Pons (tissue), 1 donor: ENCODE measurements around the gene CHST1.

Experiments used
- DNase-seq: peaks from one replicate; pipeline ENCODE4 v3.0.0-alpha.2; 2016; ENCODE audit warnings: low spot score

The CHST1 gene, protein sequence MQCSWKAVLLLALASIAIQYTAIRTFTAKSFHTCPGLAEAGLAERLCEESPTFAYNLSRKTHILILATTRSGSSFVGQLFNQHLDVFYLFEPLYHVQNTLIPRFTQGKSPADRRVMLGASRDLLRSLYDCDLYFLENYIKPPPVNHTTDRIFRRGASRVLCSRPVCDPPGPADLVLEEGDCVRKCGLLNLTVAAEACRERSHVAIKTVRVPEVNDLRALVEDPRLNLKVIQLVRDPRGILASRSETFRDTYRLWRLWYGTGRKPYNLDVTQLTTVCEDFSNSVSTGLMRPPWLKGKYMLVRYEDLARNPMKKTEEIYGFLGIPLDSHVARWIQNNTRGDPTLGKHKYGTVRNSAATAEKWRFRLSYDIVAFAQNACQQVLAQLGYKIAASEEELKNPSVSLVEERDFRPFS

DNA sequence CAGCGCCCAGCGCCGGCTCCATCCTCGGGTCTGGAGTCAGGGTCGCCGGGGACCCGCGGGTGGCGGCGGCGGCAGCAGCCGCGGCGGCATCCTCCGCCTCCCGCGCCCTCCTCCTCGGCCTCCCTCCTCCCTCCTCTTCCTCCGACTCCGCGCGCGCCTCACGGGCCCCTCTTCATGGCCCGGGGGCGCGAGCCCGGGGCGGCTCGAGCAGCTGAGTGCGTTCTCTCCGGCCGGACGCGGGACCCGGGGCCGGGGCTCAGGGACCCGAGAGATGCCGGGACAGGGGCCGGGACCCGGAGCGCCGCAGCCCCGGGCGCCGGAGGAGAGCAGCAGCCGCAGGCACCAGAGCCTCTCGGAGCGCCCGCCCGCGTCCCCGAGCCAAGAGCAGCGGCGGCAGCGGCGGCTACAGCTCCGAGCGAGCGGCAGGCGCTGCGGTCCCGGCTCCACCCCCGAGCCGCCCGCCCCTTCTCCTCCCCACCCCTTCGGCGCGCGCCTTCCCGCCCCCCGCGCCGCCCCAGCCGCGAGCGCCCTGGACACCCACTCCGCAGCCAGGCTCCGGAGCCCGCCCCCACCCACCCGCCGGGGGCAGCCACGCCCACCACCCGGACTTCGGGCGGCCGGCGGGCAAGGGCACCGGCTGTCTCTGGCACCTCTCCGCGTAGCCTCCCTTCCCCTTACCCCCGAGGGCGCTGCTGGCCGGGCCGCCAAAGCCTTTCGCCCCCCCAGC is at the start of gene CHST1:
Gene CHST1, minus strand, starts transcription at position 417 of the 727 bp plus-strand sequence. CDS start 14,699 bp downstream, outside the sequence.
- DNase-seq = no peak

DNA sequence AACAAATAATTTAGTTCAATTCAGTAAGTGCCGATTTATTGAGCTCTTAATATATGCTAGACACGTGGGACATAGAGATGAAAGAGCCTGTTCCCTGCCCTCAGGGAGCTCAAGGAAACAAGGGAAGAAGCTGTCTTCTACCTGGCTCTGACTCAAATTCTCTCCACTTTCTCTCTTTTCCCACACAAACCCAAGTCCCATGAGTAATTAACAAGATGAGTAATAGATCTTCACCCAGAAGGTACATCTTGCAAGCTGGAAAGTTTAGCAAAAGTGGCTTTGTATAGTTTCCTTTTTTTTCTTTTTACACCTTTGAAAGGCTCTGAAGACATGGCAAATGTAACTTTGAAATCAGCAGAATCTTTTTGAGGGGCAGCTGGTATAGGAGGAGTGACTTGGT is 48.2 kb upstream of the CHST1 start:
- DNase-seq = no peak

DNA sequence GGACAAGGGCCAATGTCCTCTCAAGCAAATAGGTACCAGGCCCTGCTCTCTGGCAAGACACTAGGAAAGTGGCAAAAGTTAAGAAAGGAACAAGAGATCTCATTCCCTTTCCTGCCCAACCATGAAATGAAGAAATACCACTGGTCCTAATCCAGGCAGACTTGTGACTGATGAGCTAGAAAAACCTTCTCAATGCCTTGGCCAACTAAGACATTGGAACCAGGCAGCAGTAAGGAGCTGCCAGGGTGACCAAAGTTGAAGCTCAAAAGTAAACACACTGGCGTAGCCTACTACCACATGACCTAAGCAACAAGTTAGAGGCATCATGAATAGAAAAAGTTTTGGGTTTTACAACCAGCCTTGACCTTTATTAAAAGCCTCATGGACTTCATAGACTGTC is 45.1 kb upstream of the CHST1 start:
- DNase-seq = no peak

DNA sequence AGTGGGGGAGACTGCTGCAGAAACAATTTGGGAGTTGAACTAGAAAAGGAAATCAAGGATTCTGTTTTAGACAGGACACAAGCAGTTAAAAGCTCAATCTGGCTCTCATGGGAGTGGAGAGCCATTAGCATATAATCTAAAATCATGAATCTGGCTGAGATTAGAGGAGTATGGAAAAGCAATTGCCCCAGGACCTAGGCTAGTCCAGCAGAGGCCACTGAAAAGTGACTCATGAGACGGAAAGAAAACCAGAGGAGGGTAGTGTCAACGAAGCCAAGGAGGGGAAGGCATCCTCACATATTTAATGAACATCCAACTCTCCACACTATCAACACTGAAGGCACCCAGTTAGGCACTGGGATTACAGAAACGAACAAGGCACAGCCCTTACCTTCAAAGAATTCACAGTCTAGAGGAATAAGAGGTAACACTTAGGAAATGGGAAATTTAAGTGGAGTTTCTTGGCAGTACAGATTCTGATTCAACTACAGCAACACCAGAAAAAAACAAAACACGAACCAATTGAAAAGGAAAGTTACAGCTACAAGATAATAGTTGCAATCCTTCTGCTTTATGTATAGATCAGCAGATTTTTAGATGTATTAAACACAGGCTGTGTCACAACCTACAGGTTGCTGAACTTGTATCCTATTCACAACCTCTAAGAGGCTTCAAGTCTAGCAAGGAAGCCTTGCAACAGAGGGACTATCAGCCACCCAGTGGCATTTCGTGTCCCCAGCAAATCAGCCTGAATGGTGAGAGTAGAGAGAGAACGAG is 43.7 kb upstream of the CHST1 start:
- no peak for DNase-seq

DNA sequence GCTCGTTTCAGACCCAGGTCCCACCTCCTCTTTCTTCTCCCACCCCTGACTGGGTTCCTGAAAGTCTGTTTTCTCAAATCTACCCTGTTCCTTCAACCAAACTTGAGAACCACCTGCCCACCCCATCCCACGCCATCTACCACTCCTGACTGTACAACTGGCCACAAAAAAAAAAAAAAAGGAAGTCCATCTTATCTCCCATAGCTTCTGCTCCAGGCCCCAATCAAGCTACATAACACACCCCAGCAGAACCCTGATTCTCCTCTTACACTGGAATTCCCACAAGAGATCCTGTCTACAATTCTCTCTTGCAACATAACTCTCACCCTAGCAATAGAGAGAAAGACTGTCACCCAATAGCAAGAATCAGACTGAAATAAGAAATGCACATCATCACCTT is 39.2 kb upstream of the CHST1 start:
- DNase-seq = no peak

DNA sequence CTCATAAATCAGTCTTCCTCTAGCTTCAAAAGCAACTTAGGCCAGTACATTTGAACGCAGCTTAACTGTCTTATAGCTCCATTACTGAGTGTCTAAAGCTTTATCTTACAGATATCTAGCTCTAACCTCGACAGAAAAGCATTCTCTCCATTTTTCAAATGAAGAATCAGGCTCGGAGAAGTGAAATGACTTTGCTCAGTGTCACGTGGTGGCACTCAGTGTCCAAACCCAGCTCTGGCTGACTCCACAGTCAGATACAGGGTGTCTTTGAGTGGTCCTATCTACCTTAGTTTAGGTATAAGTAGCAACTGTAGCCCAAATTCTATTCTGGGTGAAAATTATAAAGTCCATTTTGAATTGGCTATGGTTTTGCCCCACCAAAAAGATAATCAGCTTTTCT is 38.7 kb upstream of the CHST1 start:
- no peak for DNase-seq

DNA sequence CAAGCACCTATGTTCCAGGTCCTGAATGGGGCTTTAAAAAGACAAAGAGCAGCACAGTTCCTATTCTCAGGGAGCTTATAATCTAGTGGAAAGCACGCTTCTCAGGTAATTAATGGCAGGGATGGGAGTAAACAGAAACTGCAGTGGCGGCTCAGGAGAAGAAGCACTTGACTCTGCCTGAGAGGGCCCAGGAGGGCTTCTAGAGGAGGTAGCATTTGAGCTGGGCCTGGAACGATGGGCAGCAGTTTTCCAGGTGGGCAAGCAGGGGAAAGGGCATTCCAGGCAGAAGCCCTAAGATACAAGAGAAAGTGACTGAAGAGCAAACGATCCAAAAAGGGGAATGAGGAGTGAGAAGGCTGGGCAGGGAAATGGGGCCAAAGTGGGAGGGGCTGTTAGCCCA is 37.1 kb upstream of the CHST1 start:
- DNase-seq = no peak

DNA sequence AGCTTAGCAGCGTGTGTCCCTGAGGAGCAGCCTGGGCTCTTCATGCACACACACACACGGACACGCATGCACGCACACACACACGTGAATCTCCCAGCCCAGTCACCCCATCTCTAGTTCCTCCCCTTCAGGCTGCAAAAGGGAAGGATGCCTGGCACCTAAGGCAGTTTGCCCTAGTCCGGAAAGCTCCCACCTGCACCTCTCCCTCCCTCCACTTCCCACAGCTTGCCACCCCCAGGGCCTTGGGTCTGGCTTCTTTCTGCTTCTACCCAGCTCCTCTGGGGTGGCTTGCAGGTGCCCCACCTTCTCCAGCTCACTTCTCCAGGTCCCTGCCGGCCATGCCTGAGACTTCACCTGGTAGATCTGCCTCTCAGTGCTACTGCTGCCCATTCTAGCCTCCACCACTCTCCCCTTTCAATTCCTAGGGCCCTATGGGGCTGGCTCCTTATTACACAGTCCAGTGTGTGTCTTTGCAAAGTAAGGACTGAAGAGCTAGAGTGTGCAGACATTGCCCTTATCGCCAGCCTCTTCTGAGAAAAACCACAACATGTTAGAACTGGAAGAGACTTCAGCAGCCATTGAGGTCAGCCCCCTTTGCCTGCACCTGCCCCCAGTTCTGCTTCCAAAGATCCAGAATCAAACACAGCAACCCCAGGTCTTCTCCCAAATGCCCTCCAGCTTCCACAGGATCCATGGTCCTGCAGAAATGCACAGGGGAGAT is 33.5 kb upstream of the CHST1 start:
- DNase-seq = no peak

DNA sequence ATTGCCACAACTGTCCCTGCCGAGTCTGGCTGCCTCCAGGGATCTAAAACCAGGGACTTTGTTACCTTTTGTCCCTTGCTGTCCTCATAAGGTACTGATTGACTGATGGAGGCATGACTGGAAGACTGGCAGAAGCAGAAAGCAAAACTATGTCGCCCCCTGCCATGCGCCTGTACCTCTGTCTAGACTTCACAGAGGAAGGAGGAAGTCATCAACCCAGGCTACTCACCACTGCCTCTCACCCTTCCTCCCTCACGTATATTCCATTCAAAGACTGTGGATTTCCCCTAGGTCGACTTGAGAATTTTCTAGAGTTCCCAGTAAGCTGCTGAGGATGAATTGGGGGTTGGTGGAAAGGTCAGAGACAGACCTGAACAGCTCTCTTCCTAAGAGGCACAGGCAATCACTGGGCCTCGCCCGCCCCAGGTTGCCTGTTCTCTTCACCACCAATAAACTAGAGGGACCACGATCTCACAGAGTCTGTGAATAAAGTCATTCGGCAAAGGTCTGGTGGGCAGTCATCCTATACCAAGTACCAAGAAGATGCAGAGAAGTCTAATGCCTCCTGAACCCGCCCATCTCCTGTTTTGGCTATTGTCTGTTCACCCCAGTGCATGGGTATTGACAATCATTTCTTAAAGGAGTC is 27.5 kb upstream of the CHST1 start:
- no peak for DNase-seq

DNA sequence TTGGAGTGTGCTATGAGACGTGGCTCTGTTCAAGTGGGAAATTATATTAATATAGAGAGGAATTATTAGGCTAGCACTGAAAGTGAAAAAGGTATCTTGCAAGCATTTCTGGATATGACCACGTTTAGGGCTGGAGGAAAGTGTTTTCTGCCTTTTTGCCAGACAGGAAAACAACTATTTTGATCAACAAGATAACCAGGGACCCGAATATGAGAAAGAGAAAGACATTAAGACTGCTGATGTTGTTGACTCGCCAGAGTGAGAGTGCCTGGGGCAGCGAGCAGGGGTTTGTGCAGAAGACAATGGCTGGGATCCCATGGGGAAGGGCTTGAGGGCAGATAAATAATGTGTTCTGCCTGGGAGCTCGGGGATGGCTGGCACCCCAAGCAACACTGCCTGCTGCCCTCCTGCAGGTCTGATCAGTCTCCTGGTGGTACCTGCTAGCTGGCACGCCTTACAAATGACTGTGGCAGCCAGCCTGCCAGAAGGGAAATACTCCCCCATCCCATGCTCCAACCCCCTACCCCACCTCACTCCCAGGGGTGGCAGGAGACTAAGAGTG is 23.1 kb upstream of the CHST1 start:
- DNase-seq = no peak

DNA sequence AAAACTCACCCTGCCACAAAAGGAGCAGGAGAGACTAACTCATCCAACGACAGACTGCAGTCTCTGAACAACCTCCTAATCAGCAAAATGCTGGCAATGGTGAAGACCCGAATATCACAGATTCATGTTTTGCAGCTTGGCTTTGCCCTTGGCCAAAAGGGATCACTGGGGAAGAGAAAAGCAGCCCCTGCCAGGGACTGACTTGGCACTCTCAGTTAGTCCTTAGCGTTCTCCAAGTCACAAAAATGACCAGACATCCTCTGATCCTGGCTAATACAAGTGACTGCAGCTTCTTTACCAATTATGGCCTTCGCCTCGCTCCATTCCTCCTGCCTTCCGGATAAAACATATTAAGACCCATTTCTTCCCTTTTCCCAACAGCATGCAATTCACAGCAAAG is 22.4 kb upstream of the CHST1 start:
- no peak for DNase-seq

DNA sequence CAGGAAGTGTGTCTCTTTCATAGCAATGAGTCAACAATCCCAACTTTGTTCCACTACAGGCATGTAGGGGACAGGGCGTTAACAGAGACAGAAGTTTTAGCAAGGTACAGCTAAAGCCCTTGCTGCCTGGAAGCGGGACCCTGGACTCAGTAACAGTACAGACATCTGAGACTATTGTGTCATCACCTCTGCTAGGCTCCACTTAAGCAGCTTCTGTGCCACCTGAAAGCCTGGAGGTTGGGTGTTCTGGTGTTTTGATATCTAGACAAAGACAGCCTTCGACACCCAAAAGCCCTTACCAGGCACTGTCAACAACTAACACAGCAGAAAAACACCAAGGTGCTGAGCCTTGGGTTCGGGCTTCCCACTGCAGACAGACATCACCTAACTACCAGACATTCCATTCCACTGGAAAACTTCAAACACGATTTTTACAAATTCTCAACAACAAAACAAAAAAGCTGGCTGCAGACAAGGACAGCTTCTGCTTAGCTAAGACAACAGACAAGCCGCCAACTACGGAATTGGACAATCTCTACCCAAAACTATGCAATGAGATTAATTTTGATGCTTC is 20.6 kb upstream of the CHST1 start:
- DNase-seq = no peak

DNA sequence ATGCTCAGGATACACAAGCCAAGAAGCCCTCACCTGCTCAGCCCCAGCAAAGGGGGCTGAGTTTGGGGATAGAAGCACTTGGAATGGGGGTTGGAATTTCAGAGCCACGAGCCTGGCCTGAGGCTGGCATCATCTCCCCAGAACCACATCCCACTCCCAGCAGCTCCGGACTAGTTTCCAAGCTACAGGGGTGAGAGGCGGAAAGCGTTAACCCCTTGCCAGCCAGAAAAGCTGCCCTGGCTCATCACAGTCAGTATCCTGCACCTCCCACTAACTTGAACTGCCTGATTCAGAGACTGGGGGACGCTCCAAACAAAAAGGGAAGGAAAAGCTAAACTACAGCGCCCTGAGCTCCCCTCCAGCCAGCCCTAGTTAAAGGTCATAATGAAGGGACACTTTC is 19.0 kb upstream of the CHST1 start:
- no peak for DNase-seq

DNA sequence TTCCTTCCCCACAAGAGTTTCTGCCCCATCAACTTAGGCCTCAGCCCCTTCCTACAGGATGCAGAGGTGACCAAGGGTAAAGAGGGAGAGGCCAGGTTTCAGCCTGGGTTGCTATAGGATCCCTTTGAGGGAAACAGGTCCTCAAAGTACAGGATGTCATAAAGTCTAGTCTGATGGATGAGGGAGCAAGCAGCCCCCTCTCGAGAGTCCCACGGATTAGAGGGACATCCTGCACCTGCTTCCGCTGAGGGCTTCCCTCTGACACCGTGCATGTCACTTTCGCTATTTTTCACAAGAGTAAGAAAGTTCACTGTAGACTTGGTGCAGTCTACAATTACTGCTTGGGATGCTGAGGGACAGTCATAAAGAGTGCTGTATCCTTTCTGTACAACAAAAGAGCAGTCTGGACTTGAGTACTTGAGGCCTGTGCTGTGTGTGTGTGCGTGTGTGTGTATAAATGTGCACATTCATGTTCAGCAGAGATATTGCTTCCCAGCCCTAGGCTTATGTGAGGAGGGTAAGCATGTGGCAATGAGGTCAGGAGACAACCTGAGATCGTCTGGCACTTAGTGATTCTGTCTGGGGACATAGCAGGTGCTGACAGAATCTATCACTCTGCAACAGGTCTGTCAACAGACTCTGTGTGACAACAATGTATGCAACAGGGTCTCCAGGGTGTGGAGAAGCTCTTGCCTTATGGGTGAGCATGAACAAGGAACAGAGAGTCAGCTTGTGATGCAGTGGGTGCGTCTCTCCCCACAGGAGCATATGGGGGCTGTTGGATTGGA is 18.0 kb upstream of the CHST1 start:
- no peak for DNase-seq

DNA sequence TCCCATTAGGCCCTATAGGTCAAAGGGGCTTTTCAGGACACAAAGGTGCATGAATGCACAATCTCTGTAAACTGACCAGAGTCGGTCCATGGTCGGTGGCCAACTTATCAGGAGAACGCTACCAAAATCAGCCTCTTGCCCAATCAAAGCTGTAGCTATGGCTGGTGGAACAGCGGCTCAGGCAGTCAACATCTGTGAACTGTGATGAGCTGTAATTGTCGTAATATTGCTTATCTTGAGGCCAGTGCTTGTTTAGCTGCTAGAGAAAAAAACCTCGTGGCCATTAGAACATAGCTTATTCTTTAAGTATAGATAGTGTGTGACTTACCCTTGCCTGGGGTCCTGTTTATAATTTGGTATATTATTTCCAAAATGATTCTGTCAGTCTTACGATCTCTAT is 14.4 kb upstream of the CHST1 start:
- DNase-seq = no peak

DNA sequence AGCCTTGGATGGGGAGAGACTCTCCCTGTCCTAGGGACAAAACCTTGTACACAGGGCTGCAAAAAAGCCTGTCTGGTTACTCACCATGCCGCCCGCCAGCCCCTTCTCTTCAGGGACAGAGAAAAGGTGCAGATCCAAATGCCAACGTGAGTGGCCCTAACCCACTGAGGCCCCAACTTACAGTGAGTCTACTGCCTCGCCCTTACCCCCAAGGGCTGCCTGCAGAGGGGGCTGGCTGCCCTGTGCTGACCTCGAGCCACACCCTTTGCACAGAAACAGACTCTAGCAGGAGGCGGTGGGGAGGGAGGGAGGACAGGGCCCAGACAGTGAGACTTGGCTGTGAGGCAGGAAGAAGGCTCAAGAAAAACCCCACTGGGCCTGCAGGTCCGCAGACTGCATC is 13.6 kb upstream of the CHST1 start:
- no peak for DNase-seq

DNA sequence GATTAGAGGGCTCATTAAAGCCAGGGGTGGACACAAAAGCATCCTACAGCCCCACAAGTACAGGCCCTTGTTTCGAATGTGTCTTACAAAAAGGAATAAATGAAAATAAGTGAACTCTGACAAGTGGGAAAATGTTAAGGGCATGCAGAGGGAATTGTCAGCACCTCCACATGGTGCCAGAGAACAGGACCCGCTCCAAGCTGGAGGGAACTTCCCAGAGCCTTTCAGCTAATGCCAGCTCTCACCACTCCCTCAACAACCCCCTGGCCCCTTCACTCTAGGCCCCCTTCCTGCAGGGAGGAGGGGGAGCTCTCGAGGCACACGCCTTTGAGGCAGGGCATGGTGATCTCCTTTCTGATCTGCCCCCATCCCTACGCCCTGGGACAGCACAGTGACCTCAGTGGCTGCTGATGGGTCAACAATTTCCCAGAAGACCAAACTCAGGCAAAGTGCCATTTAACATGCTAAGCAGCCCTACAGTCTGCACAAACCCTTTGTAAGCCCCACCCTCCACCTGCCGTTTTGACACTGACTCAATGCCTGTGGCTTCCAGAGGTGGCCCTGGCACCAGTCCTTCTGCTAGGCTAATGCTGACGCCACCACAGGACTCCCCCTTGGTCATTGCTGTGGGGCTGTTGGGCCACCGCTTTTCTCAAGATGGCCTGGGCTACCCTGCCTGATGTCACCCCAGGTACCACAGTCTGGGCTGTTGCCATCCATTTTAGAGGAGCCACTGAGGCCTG is 12.5 kb upstream of the CHST1 start:
- no peak for DNase-seq

DNA sequence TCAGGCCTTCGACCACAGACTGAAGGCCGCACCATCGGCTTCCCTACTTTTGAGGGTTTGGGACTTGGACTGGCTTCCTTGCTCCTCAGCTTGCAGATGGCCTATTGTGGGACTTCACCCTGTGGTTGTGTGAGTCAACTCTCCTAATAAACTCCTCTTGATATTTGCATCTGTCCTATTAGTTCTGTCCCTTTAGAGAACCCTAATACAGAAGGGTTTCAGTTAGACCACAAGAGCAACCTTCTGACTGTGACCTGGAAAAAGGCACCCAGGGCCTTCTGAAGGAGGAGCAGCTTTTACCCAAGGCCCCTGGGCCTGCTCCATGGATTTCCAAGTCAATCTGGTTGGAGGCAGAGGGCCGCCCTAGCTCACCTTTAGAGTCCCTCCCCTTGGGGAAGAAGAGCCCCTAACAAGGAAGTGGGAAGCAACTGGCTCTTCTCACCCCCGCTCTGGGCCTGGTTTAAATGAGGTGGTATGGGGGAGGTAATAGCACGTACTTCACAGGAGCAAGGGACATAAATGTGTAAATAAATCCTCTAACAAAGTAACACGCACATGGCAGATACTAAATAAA is 11.2 kb upstream of the CHST1 start:
- no peak for DNase-seq

DNA sequence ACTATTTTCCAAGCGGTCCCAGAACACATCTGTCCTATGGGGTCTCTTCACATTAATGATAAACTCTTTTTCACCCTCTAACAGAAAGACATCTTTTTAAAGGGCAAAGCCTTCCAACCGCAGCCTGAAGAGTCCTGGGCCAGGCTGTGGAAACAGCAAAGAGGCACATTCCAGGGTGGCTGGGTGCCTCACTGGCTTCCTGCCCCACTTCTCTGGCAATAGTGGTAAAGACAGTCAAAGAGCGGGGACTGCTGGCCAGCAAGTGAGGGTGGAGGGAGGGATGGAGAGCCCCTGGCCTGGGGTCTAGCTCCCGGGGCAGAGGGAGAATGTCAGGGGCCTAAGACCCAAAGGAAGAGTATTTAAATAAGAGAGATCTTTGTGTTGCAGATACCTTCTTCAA is 10.2 kb upstream of the CHST1 start:
- DNase-seq = no peak
